ENCODE results near the gene TIAM2. TPM values are rescaled to one million over a fixed set of nuclear protein-coding genes. Genes with fewer than 3 reads are reported as not detected.
"Not testable (repeated sequence)": the region's sequence is repeated elsewhere in the genome, so short reads cannot be mapped to it uniquely, and the experiment has no call there.

The TIAM2 gene
- total RNA-seq, 4 donors from 2014 or later: 4.2 to 12.7 (median 7.5) TPM

DNA sequence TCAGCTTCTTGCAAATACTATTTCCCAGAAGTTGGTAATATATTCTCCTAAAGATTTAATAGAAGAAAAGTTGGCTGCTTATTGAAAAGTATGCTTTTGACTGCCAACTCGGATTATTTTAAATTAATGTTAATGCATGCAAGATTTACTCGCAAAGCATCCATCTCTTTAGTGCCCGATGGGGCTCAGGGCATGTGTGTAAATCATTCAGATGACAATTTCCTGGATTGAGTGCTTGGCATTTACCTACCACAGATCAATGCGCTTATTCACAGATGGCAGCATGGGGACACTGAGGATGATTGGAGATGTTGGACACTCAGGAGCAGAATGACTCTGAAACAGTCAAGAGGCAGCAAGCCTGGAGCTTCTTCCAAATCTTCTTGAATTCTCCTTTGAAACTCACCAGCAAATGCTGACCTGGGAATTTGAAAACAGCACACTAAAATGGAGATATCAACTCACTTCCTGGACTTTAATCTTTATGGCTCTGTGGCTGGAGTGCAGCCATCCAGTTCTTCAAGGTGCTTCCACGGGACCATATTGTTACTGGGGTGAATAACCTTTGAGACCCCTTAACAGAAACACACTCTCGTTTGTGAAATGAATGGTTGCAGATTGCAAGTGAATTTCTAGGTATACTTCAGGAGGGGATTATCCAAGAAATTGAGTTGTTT is 34.1 kb upstream of the TIAM2 start:
- intact Hi-C loops (cut with DNase I; ENCODE audit: low total_unique reads): no loop called here
- DNase-seq: peak; percentile 63
- Histone ChIP-seq H3K4me3 (no peak overlapping the region), H3K9me3 (no peaks in the 10 kb centered on the region), H3K27ac (peak overlapping the region; percentile 37 to 65 (median 62)), H3K36me3 (no peaks in the 10 kb centered on the region), H3K27me3 (no peaks in the 10 kb centered on the region), H3K4me1 (peaks cover 0 to 23% (median 11%) of the 10 kb centered on the region in 4 donors)
- in situ Hi-C loops (cut with MboI; ENCODE audit: low pct_ligation_motif_present in 1 of 4, low pct_unique_long_range_greater_than_20kb in 1 of 4, low sequenced_read_pairs in 3 of 4): no loop called here
- TF ChIP-seq POLR2A (IDR thresholded peaks at IDR 0.05) (no peak), POLR2AphosphoS5 (IDR thresholded peaks at IDR 0.05) (no peak), EP300 (IDR thresholded peaks at IDR 0.05; ENCODE audit: low read depth) (no peak)
- TF ChIP-seq, protein P1, sequence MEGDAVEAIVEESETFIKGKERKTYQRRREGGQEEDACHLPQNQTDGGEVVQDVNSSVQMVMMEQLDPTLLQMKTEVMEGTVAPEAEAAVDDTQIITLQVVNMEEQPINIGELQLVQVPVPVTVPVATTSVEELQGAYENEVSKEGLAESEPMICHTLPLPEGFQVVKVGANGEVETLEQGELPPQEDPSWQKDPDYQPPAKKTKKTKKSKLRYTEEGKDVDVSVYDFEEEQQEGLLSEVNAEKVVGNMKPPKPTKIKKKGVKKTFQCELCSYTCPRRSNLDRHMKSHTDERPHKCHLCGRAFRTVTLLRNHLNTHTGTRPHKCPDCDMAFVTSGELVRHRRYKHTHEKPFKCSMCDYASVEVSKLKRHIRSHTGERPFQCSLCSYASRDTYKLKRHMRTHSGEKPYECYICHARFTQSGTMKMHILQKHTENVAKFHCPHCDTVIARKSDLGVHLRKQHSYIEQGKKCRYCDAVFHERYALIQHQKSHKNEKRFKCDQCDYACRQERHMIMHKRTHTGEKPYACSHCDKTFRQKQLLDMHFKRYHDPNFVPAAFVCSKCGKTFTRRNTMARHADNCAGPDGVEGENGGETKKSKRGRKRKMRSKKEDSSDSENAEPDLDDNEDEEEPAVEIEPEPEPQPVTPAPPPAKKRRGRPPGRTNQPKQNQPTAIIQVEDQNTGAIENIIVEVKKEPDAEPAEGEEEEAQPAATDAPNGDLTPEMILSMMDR (IDR thresholded peaks at IDR 0.05): no peak
- 53 to 63% methylated on average over 3 to 6 of the region's 6 CpGs for WGBS, 2 donors (ENCODE audit: low coverage in 1 of 2)

DNA sequence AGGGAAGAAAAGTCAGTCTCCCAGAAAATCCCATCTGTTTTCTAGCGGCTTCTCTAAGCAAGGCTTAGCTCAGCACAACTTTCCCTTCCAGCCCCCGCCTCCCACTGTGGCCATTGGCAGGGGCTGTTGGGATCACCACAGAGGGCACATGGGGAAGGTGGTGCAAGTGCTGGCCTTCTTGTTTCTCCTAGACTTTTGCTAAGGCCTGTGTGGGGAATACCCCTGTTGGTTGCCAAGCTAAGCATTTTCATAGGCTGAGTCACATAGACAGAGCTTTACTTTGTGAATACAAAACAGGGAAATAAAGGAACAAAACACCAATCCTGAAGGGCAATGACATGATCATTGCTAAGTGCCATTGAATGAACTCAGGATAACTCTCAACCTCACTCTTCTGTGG is 32.4 kb upstream of the TIAM2 start:
- DNase-seq: no peak
- Histone ChIP-seq H3K9me3 (no peaks in the 10 kb centered on the region), H3K36me3 (no peaks in the 10 kb centered on the region), H3K27ac (peak overlapping the region; percentile 43 to 65 (median 60)), H3K4me1 (peaks cover 0 to 23% (median 11%) of the 10 kb centered on the region in 4 donors), H3K27me3 (no peaks in the 10 kb centered on the region), H3K4me3 (no peak overlapping the region)
- in situ Hi-C loops (cut with MboI; ENCODE audit: low pct_ligation_motif_present in 1 of 4, low pct_unique_long_range_greater_than_20kb in 1 of 4, low sequenced_read_pairs in 3 of 4): no loop called here
- TF ChIP-seq EP300 (IDR thresholded peaks at IDR 0.05; ENCODE audit: low read depth) (no peak), POLR2A (IDR thresholded peaks at IDR 0.05) (no peak), POLR2AphosphoS5 (IDR thresholded peaks at IDR 0.05) (no peak)
- intact Hi-C loops (cut with DNase I; ENCODE audit: low total_unique reads): no loop called here
- WGBS, 2 donors (ENCODE audit: low coverage in 1 of 2): 100% methylated on average over 2 of the region's 2 CpGs; no CpG with 5 or more reads in 1 of the 2 donors

DNA sequence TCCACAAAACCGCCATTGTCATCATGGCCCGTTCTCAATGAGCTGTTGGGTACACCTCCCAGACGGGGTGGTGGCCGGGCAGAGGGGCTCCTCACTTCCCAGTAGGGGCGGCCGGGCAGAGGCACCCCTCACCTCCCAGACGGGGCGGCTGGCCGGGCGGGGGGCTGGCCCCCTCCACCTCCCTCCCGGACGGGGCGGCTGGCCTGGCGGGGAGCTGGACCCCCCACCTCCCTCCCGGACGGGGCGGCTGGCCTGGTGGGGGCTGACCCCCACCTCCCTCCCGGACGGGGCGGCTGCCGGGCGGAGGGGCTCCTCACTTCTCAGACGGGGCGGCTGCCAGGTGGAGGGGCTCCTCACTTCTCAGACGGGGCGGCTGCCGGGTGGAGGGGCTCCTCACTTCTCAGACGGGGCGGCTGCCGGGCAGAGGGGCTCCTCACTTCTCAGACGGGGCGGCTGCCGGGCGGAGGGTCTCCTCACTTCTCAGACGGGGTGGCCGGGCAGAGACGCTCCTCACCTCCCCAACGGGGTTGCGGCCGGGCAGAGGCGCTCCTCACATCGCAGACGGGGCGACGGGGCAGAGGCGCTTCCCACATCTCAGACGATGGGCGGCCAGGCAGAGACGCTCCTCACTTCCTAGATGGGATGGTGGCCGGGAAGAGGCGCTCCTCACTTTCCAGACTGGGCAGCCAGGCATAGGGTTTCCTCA is 28.9 kb upstream of the TIAM2 start:
- H3K4me3 ChIP-seq; H3K36me3 ChIP-seq; intact Hi-C loops (cut with DNase I; ENCODE audit: low total_unique reads); H3K9me3 ChIP-seq; H3K27ac ChIP-seq; in situ Hi-C loops (cut with MboI; ENCODE audit: low pct_ligation_motif_present in 1 of 4, low pct_unique_long_range_greater_than_20kb in 1 of 4, low sequenced_read_pairs in 3 of 4); H3K27me3 ChIP-seq; DNase-seq: not testable (repeated sequence)
- peaks cover 0 to 23% (median 4%) of the 10 kb centered on the region in 4 donors for H3K4me1 ChIP-seq
- WGBS, 2 donors (ENCODE audit: low coverage in 1 of 2): 95% methylated on average over 24 of the region's 51 CpGs; no CpG with 5 or more reads in 1 of the 2 donors

GRCh38 chr6:154969796-154970195 is 25.3 kb upstream of the TIAM2 start:
- Histone ChIP-seq H3K27me3 (no peaks in the 10 kb centered on the region), H3K27ac (no peak overlapping the region), H3K4me1 (peaks cover 0 to 7% (median 0%) of the 10 kb centered on the region in 4 donors), H3K36me3 (no peaks in the 10 kb centered on the region), H3K9me3 (no peaks in the 10 kb centered on the region), H3K4me3 (no peak overlapping the region)
- no peak for DNase-seq
- intact Hi-C loops (cut with DNase I; ENCODE audit: low total_unique reads) (no loop called here), in situ Hi-C loops (cut with MboI; ENCODE audit: low pct_ligation_motif_present in 1 of 4, low pct_unique_long_range_greater_than_20kb in 1 of 4, low sequenced_read_pairs in 3 of 4) (no loop called here)
- WGBS, 2 donors (ENCODE audit: low coverage in 1 of 2): 44 to 47% methylated on average over 3 to 5 of the region's 5 CpGs
- TF ChIP-seq POLR2A (IDR thresholded peaks at IDR 0.05): no peak
- TF ChIP-seq, protein P1 (IDR thresholded peaks at IDR 0.05): no peak
- no peak for TF ChIP-seq POLR2AphosphoS5 (IDR thresholded peaks at IDR 0.05)
- no peak for TF ChIP-seq EP300 (IDR thresholded peaks at IDR 0.05; ENCODE audit: low read depth)

DNA sequence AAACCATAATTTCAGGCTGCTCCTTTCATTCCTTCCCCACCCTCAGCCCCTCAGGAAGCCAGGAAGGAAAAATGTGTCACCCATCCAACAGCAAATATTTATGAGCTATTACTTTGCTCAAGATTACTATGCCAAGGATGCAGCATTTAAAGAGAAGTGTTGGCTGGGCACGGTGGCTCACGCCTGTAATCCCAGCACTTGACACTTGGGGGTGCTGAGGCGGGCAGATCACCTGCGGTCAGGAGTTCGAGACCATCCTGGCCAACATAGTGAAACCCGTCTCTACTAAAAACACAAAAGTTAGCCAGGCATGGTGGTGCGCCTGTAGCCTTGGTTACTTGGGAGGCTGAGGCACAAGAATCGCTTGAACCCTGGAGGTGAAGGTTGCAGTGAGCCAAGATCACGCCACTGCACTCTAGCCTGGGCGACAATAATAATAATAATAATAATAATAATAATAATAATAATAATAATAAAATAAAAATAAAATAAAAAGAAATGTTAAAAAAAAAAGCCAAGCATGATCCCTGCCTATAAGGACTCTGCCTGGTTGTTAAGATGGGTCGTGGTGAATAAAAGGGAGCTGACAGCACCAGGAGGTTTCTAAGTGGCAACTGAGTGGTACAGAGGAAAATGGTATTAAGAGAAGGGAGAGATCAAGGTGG is 20.5 kb upstream of the TIAM2 start:
- WGBS, 2 donors (ENCODE audit: low coverage in 1 of 2): 82 to 92% methylated on average over 11 of the region's 11 CpGs
- no peak overlapping the region for H3K4me3 ChIP-seq
- H3K4me1 ChIP-seq: peaks cover 0 to 5% (median 0%) of the 10 kb centered on the region in 4 donors
- intact Hi-C loops (cut with DNase I; ENCODE audit: low total_unique reads) (no loop called here), in situ Hi-C loops (cut with MboI; ENCODE audit: low pct_ligation_motif_present in 1 of 4, low pct_unique_long_range_greater_than_20kb in 1 of 4, low sequenced_read_pairs in 3 of 4) (no loop called here)
- DNase-seq: no peak
- no peak for TF ChIP-seq POLR2A (IDR thresholded peaks at IDR 0.05)
- TF ChIP-seq EP300 (IDR thresholded peaks at IDR 0.05; ENCODE audit: low read depth): no peak
- TF ChIP-seq POLR2AphosphoS5 (IDR thresholded peaks at IDR 0.05): no peak
- TF ChIP-seq, protein P1 (IDR thresholded peaks at IDR 0.05): no peak
- no peaks in the 10 kb centered on the region for H3K9me3 ChIP-seq
- H3K27ac ChIP-seq: no peak overlapping the region
- H3K36me3 ChIP-seq: no peaks in the 10 kb centered on the region
- H3K27me3 ChIP-seq: no peaks in the 10 kb centered on the region

Data from transverse colon (tissue), 4 donors.